ENCODE measurements around the gene COX19. TPM values are rescaled to one million over a fixed set of nuclear protein-coding genes. Genes with fewer than 3 reads are reported as not detected.
"Not testable (repeated sequence)": the region's sequence is repeated elsewhere in the genome, so short reads cannot be mapped to it uniquely, and the experiment has no call there.

COX19 gene
- total RNA-seq, 1 experiment from 2014 or later, result 10.2 TPM

DNA sequence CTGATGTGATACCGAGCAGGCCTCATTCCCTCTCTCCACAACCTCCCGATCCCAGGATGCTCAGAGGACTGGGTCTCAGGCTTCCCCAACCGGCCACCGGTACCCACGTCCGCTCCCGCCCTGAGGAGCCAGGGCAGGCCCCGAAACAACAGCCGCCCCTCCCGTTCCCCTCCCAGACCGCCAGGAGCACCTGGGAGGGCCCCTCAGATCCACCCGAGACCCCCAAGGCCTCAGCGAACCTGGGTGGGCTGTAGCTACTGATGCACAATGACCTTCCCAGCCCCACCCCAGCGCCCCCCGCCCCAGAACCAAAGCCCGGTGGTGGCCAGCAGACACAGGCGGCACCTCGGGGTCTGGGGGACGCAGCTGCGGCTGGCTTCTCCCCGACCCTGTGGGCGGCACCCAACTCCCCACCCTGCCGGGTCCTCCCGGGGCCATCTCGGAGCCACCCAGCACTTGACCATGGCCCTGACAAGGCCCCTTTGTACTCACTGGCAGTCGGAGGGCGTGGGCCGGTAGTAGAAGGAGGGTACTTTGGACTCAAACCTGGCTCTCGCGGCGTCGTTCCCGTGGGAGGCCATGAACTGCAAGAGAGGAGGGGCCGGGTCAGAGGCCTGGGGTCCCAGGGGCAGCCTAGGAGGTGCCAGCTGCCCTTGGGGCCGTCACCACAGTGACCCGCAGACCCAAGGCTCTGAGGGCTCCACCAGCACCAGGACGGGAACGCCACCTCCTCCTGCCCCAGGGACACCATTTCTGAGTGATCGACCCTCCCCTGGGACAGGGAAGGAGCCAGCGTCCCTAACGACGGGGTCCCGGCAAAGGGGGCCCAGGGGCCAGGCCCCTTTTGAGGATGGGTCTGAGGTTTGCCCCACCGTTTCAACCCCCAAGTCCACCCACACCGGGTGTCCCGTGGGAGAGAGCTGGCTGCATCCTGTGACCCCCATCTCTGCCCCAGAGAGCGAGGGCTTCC lies 49.0 kb downstream of the COX19 start:
- no peak for DNase-seq (ENCODE audit: low read depth)

GRCh38 chr7:925601-926000 lies 49.7 kb downstream of the COX19 start:
- no peak for DNase-seq (ENCODE audit: low read depth)

DNA sequence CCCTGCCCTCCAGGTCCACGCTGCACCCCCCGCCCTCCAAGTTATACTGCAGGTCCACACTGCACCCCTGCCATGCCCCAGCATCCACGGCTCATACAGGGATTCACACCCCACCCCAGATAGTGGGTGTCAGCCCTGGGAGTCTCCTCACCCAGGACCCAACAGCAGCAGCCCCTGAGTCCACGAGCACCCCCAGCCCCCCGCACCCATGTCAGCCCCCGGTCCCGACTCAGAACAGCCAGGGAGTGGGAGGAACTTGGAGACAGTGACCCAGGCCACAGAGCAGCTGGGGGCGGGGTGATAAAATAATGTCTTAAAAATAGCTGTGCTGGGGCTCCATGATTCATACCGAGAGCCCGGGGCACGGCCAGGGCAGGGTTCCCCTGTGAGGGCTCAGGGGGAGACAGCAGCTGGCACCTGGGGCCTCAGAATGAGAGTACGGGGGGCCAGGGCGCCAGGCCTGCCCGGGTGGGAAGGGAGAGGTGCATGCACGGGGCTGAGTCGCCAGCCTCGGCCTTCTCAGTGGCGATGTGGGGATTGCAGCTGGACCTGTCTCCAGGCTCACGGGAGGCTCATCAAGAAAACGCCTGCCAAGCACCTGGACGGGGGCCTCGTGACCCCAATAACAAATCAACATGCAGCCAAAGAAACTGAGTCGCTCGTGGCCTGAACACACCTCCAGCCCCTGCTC lies 50.7 kb downstream of the COX19 start:
- peak; percentile 57 for DNase-seq (ENCODE audit: low read depth)

GRCh38 chr7:924042-924441 lies 51.3 kb downstream of the COX19 start:
- DNase-seq (ENCODE audit: low read depth), result not testable (repeated sequence)

DNA sequence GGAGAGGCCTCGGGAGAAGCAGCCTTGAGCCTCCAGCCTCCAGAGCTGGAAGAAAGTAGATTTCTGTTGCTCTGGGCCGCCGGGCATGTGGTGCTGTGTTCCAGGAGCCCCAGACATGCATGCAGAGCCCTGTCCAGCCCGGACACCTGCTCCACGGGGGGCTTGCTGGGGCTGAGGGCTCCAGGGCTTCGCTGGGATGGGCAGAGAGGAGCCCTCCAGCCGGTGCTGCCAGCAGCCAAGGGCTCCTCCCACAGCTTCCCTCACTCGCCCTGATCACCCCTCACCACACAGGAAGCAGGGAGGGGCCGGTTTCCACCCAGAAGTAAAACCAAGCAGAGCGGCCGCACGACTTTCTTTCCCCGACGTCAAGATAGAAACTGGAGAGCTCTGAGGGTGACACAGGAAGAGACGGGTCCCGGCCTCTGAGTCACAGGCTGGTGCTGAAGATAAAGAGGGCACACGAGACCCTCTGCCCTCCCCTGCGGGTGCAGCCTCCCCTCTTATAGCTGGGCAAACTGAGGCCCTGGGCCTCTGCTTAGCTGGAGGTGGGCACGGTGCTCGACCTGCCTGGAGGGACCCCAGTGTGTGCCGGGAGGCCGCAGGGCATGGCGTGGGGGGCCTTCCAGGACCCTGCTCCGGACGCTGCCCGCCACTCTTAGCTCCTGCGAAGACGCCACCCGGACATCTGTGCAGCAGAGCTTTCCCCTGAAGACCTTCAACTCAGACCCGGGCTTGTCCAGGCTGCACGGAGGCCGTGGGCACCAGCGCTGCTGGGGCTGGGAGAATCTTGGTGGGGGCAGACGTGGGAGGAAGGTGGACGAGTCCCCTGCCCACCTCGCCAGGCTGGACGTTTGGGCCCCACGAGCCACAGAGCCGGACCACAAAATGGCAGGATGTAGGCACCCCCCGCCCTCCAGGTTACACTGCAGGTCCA lies 52.0 kb downstream of the COX19 start:
- DNase-seq (ENCODE audit: low read depth), result peak; percentile 79

DNA sequence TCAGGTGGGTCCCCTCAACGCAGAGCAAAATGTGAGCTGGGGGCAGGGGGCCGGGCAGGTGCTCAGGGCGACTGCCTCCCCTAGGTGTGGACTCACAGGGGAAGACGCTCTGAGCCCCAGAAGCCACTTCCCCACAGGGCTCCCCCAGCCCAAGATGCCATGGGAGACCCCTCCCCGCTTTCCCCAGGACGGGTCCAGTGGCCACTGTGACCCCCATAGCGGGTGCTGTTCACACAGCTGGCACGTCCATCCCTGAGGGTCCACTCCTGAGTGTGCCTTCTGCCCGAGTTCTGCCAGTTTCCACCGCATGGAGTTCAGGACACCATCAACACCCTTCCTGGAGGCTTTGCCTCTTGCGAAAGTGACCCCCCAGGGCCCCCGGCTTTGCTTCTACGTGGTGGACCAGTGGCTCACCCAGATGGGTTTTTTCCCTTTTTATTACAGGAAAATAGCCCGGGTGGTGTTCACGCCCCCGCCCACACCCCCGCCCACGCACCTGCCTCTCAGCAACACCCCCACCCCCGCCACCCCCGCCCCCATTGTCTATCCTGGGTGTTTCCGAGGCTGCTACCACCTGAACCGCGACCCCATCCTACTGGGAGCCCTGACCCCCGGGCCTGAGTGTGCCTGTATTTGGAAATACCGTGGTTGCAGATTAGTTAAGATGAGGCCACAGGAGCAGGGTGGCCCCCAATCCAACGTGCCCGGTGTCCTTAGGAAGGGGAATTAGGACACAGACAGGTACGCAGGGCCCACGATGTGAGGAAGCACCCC lies 52.8 kb downstream of the COX19 start:
- DNase-seq (ENCODE audit: low read depth), result no peak

DNA sequence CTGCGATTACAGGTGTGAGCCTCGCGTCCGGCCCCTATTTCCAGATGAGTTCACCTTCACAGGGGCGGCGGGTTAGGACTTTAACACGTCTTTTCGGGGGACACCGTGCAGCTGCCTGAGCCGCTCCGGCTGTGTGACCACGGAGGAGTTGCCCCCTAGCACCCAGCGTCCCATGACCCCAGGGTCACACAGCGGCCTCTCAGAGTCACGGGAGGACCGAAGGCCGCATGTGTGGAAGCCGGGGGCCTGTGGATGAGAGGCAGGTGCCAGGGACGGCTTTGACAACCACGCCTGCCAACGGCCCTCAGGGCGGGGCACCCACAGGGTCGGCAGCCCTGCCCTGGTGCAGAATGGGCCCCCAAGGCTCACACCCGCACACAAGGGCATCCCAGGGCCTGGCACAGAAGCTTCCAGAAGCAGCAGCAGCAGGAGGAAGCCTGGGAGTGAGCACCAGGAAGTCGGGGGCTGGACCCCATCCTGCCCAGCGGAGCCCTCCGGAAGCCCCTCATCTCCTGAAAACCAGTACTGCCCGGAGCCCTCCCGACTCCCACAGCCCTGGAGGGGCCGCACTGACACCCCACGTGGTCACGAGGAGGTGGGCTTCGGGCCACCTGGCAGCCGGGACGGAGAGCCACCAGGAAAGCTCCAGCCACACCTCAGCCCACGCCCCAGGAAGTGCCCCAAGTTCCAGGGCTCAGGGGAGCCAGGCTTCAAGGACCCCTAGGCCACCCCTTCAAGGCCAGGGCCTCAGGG lies 53.6 kb downstream of the COX19 start:
- no peak for DNase-seq (ENCODE audit: low read depth)

DNA sequence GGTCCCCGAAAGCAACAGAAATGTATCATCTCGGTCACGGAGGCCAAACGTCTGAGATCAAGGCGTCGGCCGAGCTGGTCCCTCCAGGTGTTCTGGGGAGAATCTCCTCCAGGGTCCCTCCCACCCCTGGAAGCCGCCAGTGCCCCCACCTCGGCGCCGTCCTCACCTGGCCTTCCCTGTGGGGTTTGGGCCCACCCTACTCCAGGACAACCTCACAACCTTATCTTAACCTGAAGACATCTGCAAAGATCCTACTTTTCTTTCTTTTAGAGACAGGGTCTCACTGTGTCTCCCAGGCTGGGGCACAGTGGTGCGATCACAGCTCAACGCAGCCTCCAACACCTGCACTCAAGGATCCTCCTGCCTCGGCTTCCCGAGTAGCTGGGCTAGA lies 54.3 kb downstream of the COX19 start:
- no peak for DNase-seq (ENCODE audit: low read depth)

DNA sequence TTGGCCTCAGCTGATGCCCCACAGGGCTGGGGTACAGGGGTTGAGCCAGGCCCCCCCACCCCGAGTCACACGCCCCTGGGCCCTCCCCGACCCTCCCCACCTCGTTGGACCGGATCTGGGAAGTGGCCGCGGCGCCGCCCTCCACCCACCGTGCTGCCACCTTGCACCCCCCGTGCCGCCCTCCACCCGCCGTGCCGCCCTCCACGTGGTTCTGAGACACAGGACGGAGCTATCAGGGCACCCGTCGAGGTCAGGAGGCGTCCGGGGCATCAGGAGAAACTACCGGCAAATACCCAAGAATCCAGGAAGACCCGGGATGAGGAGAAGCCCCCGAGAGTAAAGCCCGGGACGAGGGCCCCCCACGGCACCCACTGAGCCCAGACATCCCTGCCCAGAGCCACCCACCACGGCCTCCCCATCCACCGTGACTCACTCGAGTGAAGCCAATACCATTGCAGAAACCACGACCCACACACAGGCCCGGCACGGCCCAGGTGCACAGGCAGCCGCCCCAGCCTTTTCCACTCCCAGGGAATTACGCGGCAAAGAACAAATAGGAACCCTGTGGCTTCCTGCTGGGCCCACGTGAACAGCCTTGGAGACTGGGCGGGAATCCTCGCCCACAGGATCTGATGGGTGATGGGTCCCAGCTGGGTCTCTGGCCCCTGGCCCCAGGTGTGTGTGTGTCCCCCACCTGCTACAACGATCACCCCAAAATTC lies 54.8 kb downstream of the COX19 start:
- no peak for DNase-seq (ENCODE audit: low read depth)

DNA sequence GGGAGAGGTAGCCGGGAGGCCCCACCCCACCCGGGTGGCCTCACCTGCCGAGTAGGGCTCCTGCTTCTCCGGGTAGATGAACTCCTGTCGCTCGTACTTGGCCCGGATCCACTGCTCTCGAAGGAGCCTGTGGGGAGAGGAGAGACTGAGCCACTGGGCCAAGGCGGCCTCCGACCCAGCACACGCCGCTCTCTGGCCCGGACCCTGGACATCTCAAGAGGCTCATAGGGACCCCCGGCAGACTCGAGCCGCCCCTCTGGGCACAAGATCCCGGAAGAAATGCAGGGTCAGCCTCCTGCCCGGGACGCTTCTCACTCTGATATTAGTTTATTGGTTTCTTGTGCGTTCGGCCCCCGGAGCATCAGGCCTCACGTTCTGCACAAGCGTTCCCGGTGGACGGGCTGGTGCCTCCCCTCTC lies 55.4 kb downstream of the COX19 start:
- DNase-seq (ENCODE audit: low read depth), result no peak

DNA sequence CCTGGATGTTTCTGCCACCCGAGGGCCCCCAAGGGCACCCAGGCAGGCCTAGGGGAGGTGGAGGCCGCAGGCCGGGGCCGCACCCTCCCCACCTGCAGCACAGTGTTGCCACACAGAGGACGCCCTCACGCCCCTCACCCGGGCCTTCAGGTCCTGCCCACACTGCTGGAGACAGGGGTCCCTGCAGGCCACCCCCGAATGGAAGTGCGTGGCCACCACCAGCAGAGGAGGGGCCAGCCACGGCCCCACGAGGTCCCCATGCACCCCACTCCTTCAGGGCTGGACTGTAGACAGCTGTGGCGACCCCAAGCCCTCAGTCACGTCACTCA lies 56.3 kb downstream of the COX19 start:
- DNase-seq (ENCODE audit: low read depth), result no peak

- no peak for DNase-seq (ENCODE audit: low read depth)
Observed at GRCh38 chr7:918441-919113, 56.8 kb downstream of the COX19 start.

GRCh38 chr7:918118-918425 lies 57.3 kb downstream of the COX19 start:
- DNase-seq (ENCODE audit: low read depth), result no peak

DNA sequence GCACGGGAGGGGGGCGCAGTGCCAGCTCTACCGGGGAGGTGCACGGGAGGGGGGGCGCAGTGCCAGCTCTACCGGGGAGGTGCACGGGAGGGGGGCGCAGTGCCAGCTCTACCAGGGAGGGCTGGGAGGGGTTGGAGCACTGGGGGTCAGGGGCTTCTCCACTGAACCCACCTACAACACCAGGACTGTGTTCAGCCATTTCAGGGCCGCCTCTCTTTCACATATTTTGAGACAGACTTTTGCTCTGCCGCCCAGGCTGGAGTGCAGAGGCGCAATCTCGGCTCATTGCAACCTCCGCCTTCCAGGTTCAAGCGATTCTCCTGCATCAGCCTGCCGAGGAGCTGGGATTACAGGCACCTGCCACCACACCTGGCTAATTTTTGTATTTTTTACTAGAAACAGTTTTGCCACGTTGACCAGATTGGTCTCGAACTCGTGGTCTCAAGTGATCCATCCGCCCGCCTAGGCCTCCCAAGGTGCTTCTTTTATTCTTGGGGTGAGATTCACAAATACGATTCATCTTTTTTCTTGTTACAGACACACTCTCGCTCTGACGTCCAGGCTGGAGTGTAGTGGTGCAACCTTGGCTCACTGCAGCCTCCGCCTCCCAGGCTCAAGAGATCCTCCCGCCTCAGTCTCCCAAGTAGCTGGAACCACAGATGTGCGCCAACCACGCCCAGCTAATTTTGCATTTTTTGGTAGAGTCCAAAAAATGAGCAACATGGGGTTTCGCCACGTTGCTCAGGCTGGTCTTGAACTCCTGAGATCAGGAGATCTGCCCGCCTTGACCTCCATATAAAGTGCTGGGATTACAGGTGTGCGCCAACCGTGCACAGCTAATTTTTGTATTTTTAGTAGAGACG lies 57.9 kb downstream of the COX19 start:
- DNase-seq (ENCODE audit: low read depth), result no peak

DNA sequence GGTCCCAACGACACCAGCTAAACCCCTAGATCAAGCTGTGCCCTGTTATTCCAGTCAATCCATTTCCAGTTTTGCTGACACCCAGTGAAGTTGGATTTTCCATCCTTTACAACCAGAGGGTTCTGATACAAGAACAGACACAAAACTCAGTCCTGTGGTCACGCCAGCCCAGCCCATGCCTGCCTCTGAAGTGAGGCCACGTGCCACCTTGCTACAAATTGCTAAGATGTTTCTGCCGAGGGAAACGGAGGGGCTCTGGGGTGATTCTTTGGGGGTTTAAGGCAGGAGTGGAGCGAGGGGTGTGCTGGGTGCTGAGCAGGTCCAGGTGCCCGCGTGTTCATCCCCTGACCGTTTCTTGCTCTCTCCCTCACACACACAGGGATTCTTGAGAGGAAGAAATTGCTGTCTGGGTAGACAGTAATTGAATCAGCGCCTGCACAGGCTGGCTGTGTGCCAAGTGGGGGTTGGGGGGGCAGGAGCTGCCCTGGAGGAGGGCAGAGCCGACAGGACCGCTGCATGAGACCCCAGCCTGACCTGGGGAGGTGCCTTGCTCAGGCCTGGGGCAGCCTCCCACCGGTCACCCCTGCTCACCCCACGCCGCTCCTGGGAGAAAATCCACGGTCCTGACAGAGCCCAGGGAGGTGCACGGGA lies 58.9 kb downstream of the COX19 start:
- peak; percentile 27 for DNase-seq (ENCODE audit: low read depth)

Measured in M059J (cell line).